ENCODE results near the gene P3H3. TPM values are rescaled to one million over a fixed set of nuclear protein-coding genes. Genes with fewer than 3 reads are reported as not detected.

The P3H3 gene
- total and polyA plus RNA-seq, 2 experiments from 2014 or later: 16.4 to 38.2 TPM

- Histone ChIP-seq H3K27me3 (ENCODE audit: insufficient read depth) (no peaks in the 10 kb centered on the region), H3K27ac (ENCODE audit: low read depth) (no peak overlapping the region), H2AFZ (peak overlapping the region; percentile 4), H3K4me3 (no peak overlapping the region), H3K4me1 (ENCODE audit: insufficient read depth) (peaks cover 22% of the 10 kb centered on the region), H3K9me2 (ENCODE audit: insufficient read depth) (no peaks in the 10 kb centered on the region), H3K79me2 (replicated peaks; ENCODE audit: insufficient read depth) (no peaks in the 10 kb centered on the region), H3K36me3 (ENCODE audit: insufficient read depth) (no peaks in the 10 kb centered on the region), H4K20me1 (replicated peaks; ENCODE audit: insufficient read depth) (no peaks in the 10 kb centered on the region), H3F3A (replicated peaks; ENCODE audit: low read depth) (no peaks in the 10 kb centered on the region), H3K4me2 (peak overlapping the region; percentile 16; the same call in 1 of the 2 replicates)
- Mint-ChIP-seq H3K36me3 (ENCODE audit: low read depth) (no peaks in the 10 kb centered on the region), H3K27ac (peak overlapping the region; percentile 72), H3K4me1 (peaks cover 18% of the 10 kb centered on the region), H3K9me3 (no peaks in the 10 kb centered on the region), H3K4me3 (no peak overlapping the region), H3K27me3 (ENCODE audit: insufficient read depth, low read depth, poor library complexity) (peaks cover 8% of the 10 kb centered on the region)
- DNase-seq (ENCODE audit: low spot score): no peak
- TF ChIP-seq POLR2AphosphoS5 (IDR thresholded peaks at IDR 0.05; ENCODE audit: low read depth) (no peak), ETS1 (IDR thresholded peaks at IDR 0.05) (no peak), ZNF331 (CRISPR knock-in tag; IDR thresholded peaks at IDR 0.05; ENCODE audit: low read depth) (no peak), REST (IDR thresholded peaks at IDR 0.05; ENCODE audit: unreplicated experiment) (no peak), NANOG (IDR thresholded peaks at IDR 0.05; ENCODE audit: borderline replicate concordance) (no peak), ZNF462 (CRISPR knock-in tag; IDR thresholded peaks at IDR 0.05) (no peak), STAT1 (IDR thresholded peaks at IDR 0.05; ENCODE audit: unreplicated experiment) (no peak), JUNB (IDR thresholded peaks at IDR 0.05; ENCODE audit: unreplicated experiment) (no peak), ZNF114 (CRISPR knock-in tag; IDR thresholded peaks at IDR 0.05) (no peak), CREB1 (CRISPR knock-in tag; IDR thresholded peaks at IDR 0.05; ENCODE audit: low read depth) (no peak)
- ATAC-seq: peak; percentile 86
Observed at GRCh38 chr12:6786416-6787094, 41.7 kb upstream of the P3H3 start.
